GM19438 (cell line): ENCODE measurements around the gene ZBTB5.
"Not testable (repeated sequence)": the region's sequence is repeated elsewhere in the genome, so short reads cannot be mapped to it uniquely, and the experiment has no call there.

Experiments used
- ATAC-seq: cut with Tn5 transposase; IDR thresholded peaks from one replicate; pipeline ENCODE4 v1.9.1; 2021; ENCODE audit warnings: low read depth; ENCODE audit not compliant: unreplicated experiment

The ZBTB5 gene

DNA sequence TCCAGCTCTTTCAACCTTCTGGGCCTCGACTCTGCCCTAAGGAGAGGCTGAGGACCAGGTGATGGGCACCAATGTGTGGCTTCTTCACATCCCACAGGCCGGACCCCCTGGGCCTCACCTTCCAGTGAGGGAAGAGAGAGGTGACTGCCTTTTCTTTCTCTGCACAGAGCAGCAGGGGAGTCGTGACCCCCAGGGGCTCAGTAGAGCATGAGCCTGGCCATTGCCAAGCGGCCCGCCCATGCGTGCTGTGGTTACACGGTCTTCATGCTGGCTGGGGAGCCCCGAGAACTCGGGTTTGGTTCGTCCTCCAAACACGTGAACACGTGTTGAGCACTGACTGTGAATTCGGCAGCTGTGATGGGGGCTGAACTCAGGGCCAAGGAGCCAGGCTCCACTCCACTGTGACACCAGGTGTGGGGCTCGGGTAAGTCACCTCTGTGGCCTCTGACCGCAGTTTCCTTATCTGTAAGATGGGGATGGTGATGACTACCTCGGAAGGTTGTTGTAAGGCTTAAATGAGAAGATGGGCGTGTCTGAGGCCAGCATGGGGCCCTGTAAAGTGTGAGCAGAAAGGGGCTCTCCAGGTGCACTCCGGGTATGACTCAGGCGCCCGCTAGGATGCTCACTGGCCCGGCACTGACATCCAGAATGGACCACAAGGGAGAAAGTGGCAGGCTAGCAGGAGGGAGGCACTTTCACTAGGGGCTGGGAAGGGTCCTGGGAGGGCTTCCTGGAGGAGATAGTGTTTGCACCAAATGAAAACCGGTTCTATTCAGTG, 56.1 kb downstream of the ZBTB5 start:
- peak; percentile 72 for ATAC-seq

DNA sequence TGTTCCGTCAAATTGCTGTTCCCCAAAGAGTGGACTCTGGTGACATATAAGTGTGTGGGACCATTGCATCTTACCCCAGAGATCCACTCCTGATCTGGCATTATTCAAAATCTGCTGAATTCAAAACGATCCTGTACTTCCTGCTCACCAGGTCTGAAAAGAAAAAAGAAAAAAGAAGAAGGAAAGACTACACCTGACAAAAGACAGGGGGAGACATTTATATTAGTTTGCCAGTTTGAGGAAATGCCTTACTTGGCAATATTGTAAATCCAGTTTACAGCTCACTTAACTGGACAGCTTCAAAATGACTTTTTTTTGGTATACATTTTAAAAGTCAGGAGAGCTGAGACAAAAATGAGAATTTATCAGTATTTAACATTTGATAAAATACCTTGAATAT, 57.8 kb downstream of the ZBTB5 start:
- ATAC-seq, result no peak

GRCh38 chr9:37406603-37407401, 58.4 kb downstream of the ZBTB5 start:
- no peak for ATAC-seq

DNA sequence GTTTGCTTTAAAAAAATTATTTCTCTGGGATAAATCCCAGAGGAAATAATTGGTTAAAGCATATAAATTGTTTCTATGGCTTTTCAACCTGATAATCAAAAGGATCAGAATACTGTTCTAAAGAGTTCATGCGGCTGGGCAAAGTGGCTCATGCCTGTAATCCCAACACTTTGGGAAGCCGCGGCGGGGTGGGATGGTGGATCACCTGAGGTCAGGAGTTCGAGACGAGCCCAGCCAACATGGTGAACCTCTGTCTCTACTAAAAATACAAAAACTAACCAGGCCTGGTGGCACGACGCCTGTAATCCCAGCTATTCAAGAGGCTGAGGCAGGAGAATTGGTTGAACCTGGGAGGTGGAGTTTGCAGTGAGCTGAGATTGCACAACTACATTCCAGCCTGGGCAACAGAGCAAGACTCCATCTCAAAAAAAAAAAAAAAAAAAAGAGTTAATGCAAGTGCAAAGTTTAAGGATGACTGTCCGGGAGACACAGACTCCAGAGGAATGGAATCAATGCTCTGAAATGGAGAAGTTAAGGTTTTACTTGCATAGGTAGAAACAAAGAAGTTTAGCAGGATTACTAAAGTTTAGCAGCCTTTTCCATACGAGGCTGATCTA, 59.4 kb downstream of the ZBTB5 start:
- ATAC-seq, result no peak

DNA sequence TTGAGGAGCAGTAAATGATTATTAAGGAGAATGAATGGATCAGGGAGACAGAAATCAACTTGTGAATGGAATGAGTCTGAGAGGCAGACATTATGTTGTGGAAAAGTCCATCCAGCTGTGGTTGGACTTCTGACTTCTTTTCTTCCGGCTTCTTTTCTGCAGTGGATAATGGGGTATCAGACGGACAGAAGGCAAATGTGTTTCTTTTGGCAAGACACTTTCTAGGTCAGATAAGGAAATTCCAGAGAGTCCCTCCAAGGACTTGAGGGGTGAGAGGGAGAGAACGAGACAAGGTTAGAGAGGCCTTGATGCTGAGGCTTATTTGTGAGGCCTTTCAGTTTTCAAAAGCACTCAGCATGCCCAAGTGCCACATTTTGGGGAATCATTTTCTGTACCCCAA, 59.9 kb downstream of the ZBTB5 start:
- ATAC-seq, result no peak

DNA sequence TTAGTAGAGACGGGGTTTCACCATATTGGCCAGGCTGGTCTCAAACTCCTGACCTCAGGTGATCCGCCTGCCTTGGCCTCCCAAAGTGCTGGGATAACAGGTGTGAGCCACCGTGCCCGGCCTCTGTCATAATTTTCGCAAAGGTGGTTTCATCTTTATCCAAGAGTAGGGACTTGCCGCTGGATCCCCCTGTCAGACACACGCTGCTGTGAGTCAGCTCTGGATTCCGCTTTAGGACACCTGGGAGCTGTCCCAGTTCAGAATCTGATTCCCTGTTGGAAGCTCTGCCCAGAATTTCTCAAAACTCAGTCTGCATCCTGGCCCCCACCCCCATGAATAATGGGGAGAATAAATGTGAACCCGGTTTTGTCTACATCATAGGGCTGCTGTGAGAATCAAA, 60.7 kb downstream of the ZBTB5 start:
- no peak for ATAC-seq

- no peak for ATAC-seq
These were observed 65.9 kb downstream of the ZBTB5 start for GRCh38 chr9:37399336-37399735.

- no peak for ATAC-seq
These were observed 66.7 kb downstream of the ZBTB5 start for GRCh38 chr9:37398464-37399025.

DNA sequence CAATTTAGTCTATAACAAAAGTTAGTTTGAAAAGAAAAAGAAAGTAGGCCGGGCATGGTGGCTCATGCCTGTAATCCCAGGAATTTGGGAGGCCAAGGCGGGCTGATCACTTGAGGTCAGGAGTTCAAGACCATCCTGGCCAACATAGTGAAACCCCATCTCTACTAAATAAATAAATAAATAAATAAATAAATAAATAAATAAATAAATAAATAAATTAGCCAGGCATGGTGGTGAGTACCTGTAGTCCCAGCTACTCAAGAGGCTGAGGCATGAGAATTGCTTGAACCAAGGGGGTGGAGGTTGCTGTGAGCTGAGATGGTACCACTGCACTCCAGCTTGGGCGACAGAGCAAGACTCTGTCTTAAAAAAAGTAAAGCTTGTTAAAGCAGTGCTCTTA, 67.3 kb downstream of the ZBTB5 start:
- ATAC-seq, result not testable (repeated sequence)

DNA sequence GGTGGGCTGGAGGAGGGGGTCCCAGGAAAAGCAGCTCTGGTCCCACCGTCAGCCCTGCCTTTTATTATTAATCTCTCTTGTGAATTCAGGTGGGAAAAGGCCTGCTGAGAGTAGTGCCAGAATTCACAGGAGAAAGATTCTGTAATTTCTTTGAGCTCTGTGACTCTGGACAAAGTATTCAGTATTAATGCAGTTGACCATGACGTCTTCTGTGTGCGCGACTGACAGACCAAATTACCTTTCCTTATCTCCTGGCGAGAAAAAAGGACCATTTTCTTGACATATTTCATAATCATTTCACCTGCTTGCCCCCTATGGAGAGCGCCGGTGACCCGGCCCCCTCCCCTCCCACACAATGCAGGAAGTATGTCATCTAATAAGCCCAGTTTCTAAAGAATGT, 69.6 kb downstream of the ZBTB5 start:
- no peak for ATAC-seq

DNA sequence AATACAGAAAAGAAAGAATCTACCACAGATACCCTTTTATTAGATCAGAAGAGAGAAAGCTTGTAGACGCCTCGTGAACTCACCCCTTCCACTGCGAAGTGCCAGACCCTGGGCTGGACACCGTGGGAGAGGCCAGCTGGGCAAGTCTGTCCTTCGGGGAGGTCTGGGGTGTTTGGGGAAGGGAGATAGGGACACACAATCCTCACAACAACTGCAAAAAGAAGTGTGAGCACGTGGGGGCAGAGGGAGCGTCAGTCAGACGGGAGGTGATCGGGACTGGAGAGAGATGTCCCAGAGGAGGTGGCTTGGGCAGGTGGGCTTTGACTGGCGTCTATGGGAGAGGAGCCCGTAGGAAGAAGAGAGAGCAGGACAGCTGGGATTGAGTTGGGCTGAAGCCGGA, 70.0 kb downstream of the ZBTB5 start:
- ATAC-seq, result no peak

- no peak for ATAC-seq
These were observed 73.0 kb downstream of the ZBTB5 start for GRCh38 chr9:37392272-37392671.

DNA sequence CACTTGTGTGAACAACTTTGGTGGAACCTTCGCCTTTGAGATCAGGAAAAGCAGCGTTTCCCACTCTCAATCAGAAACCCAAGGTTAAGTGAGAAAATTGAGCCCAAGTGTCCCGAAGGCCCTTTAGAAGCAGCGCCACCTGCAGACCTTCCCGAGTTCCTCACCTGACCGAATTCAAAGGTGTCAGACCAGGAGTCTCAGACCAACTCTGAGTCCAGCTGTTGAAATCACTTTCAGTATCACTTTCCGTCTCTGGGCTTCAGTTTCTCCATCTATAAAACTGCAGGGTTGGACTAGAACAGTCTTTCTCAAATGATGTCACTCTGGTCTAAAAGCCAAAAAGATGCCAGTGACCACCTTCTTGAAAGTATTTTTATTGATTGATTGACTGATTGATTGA, 74.5 kb downstream of the ZBTB5 start:
- ATAC-seq, result peak; percentile 81
